Heart left ventricle (tissue), 13 donors: ENCODE data around the gene GPR156.

Experiments
- POLR2A ChIP-seq, 2 donors: fragments of 450-650 bp; IDR thresholded peaks; one replicate each; pipeline ENCODE4 v1.6.1; 2017; ENCODE audit warnings: antibody characterized with exemption in 2 of 2, mild to moderate bottlenecking in 2 of 2, moderate library complexity in 2 of 2
- TF ChIP-seq, protein P1 (sequence below), 12 donors: fragments of 200-600 bp; sonication (generic) in 4 of 12; IDR thresholded peaks; one replicate each; pipeline versions ENCODE4 v1.5.0 to v1.8.0; 2018 to 2022; ENCODE audit warnings: antibody characterized with exemption in 12 of 12, mild to moderate bottlenecking in 5 of 12
- donor health status: ischemic (EF 13 %, LVEDD 7.1; RV severe dilation, severe dysfunction).
- donor health status: DM: no; HTN: yes; CAD: no.
- donor health status: DM: no; HTN: no; CAD: no.
- donor health status: ischemic (EF 25% LVEDD 6.9; RV normal size, moderate dysfunction).
- donor health status: ischemic (EF 25% LVEDD 5.7; RV mildly dilated, moderate dysfunction).
- donor health status: ischemic (EF 35%, LVEDD 5.7; RV mildly dilated, moderate dysfunction).
- donor health status: nonischemic (EF 11% LVEDD 7.7; RV severe dilation, severe dysfunction).
- donor health status: DM: yes; HTN: yes; CAD: no.
- donor health status: PGD.
- donor health status: ischemic (EF 29% LVEDD 5.4; RV normal size, mild dysfunction).
- donor health status: nonischemic (EF 23%, LVEDD 6.1; RV moderate dilation, normal function).

DNA sequence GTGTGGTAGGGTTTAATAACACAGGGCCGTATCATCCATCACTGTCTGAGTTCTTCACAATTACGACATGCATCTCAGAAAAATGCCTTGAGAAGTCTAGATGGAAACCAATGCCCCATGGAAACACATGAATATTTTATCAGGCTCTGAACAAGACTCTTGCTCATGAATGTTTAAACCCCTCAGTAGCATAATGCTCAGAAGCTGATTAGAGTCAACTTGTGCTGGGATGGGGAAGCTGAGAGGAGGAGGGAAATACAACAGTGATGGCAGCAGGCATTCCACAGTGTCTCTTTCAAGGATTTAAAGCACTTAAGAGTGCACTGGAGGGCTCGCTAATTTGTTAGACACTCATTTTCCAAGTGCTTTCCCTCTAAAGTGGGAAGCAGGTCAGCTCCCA, 3.8 kb downstream of the GPR156 start:
- TF ChIP-seq, protein P1, sequence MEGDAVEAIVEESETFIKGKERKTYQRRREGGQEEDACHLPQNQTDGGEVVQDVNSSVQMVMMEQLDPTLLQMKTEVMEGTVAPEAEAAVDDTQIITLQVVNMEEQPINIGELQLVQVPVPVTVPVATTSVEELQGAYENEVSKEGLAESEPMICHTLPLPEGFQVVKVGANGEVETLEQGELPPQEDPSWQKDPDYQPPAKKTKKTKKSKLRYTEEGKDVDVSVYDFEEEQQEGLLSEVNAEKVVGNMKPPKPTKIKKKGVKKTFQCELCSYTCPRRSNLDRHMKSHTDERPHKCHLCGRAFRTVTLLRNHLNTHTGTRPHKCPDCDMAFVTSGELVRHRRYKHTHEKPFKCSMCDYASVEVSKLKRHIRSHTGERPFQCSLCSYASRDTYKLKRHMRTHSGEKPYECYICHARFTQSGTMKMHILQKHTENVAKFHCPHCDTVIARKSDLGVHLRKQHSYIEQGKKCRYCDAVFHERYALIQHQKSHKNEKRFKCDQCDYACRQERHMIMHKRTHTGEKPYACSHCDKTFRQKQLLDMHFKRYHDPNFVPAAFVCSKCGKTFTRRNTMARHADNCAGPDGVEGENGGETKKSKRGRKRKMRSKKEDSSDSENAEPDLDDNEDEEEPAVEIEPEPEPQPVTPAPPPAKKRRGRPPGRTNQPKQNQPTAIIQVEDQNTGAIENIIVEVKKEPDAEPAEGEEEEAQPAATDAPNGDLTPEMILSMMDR (IDR thresholded peaks at IDR 0.05): no peak
- TF ChIP-seq POLR2A (IDR thresholded peaks at IDR 0.05): no peak
